ENCODE data around the gene MLC1.

MLC1 gene

GRCh38 chr22:50060441-50061140 is 24.6 kb downstream of the MLC1 start:
- Histone ChIP-seq H3K9ac (ENCODE audit: low read length in 5 of 5) (no peak overlapping the region), H3K9me3 (ENCODE audit: control insufficient read depth in 5 of 5, low read length in 5 of 5) (no peaks in the 10 kb centered on the region), H3K27me3 (ENCODE audit: control insufficient read depth in 5 of 5, insufficient read depth in 4 of 5, low read length in 5 of 5) (peaks cover 28 to 53% (median 39%) of the 10 kb centered on the region in 5 donors), H3K4me3 (ENCODE audit: low read depth in 1 of 5, low read length in 5 of 5) (no peak overlapping the region), H3K4me1 (ENCODE audit: control insufficient read depth in 5 of 5, insufficient read depth in 5 of 5, low read length in 5 of 5) (peaks cover 0 to 13% (median 12%) of the 10 kb centered on the region in 5 donors), H3K27ac (ENCODE audit: low read depth, low read length) (no peak overlapping the region), H3K36me3 (ENCODE audit: control insufficient read depth in 5 of 5, insufficient read depth in 5 of 5, low read length in 5 of 5) (no peaks in the 10 kb centered on the region)

DNA sequence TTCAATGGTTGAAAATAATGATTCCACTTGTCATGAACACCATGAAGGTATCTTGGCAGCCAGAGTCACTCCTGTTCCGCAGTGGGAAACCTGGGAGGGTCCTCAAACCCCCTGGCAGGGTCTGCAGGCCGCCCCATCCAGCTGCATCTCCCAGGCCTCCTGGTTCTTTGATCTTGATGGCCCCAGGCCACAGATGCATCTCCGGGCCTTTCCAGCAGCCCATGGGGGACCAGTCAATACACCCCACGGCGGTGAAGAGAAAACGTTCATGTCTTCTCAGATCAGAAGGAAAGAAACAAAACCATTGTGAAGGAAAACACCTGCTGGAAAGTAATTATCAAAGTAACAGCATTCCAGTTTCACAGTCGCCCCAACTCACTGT is 25.4 kb downstream of the MLC1 start:
- no peak overlapping the region for H3K9ac ChIP-seq (ENCODE audit: low read length in 5 of 5)
- H3K4me1 ChIP-seq (ENCODE audit: control insufficient read depth in 5 of 5, insufficient read depth in 5 of 5, low read length in 5 of 5): peaks cover 0 to 13% (median 12%) of the 10 kb centered on the region in 5 donors
- no peaks in the 10 kb centered on the region for H3K36me3 ChIP-seq (ENCODE audit: control insufficient read depth in 5 of 5, insufficient read depth in 5 of 5, low read length in 5 of 5)
- H3K9me3 ChIP-seq (ENCODE audit: control insufficient read depth in 5 of 5, low read length in 5 of 5): no peaks in the 10 kb centered on the region
- H3K4me3 ChIP-seq (ENCODE audit: low read depth in 1 of 5, low read length in 5 of 5): no peak overlapping the region
- H3K27me3 ChIP-seq (ENCODE audit: control insufficient read depth in 5 of 5, insufficient read depth in 4 of 5, low read length in 5 of 5): peaks cover 28 to 53% (median 39%) of the 10 kb centered on the region in 5 donors
- no peak overlapping the region for H3K27ac ChIP-seq (ENCODE audit: low read depth, low read length)

DNA sequence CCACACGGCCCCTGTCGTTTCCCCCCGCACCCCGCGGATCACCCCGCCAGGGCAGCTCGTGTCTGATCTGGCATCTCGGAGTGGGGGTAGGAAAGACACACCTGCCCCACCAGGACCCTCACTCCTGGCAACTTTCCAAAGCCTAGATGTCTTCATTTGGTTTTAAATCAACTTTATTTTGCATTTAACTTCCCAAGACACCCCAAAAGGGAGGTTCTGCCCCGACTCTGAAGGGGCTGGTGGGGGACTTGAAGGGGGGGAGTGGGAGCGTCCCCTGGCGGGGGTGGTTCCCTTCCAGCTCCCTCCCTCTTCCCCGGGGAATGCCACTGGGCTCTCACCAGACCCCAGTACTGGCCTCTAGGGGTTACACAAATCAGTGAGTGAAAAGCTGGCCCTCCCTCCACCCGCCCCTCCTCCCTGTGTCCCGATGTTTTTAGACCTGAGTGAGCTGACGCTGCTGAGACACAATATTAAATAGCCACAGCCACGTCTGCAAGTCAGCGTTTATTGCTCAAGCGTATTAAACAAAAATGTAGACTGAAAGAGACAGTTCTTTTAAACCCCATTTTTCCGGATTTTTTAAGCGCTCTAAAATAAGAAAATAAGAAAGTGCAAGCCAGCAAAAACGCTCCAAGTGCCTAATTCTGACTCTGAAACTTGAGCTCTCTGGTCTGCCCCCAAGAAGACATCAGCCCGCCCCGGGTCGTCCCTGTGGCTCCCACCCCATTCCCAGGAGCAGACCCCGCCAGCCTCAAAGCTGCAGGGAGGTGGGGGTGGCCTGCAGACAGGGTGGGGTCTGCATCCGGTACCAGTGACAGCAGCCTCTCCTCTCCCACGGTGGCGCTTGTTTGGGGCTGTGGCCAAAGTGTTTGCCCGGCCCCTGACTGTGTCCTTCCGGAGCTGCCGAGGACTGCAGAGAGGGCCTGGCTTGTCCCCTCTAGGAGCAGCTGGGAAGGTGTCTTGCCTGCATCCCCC is 26.0 kb downstream of the MLC1 start:
- Histone ChIP-seq H3K4me3 (ENCODE audit: low read depth in 1 of 5, low read length in 5 of 5) (no peak overlapping the region), H3K9ac (ENCODE audit: low read length in 5 of 5) (no peak overlapping the region), H3K36me3 (ENCODE audit: control insufficient read depth in 5 of 5, insufficient read depth in 5 of 5, low read length in 5 of 5) (no peaks in the 10 kb centered on the region), H3K9me3 (ENCODE audit: control insufficient read depth in 5 of 5, low read length in 5 of 5) (peaks cover 0 to 3% (median 1%) of the 10 kb centered on the region in 5 donors), H3K27me3 (ENCODE audit: control insufficient read depth in 5 of 5, insufficient read depth in 4 of 5, low read length in 5 of 5) (peaks cover 28 to 49% (median 35%) of the 10 kb centered on the region in 5 donors), H3K27ac (ENCODE audit: low read depth, low read length) (no peak overlapping the region), H3K4me1 (ENCODE audit: control insufficient read depth in 5 of 5, insufficient read depth in 5 of 5, low read length in 5 of 5) (peaks cover 0 to 13% (median 12%) of the 10 kb centered on the region in 5 donors)

- Histone ChIP-seq H3K9me3 (ENCODE audit: control insufficient read depth in 5 of 5, low read length in 5 of 5) (peaks cover 3 to 12% (median 8%) of the 10 kb centered on the region in 5 donors), H3K27ac (ENCODE audit: low read depth, low read length) (no peak within 1 kb of the TSS), H3K27me3 (ENCODE audit: control insufficient read depth in 5 of 5, insufficient read depth in 4 of 5, low read length in 5 of 5) (peaks cover 27 to 46% (median 33%) of the 10 kb centered on the region in 5 donors), H3K4me3 (ENCODE audit: low read depth in 1 of 5, low read length in 5 of 5) (no peak within 1 kb of the TSS), H3K36me3 (ENCODE audit: control insufficient read depth in 5 of 5, insufficient read depth in 5 of 5, low read length in 5 of 5) (no peaks in the 10 kb centered on the region), H3K9ac (ENCODE audit: low read length in 5 of 5) (no peak within 1 kb of the TSS), H3K4me1 (ENCODE audit: control insufficient read depth in 5 of 5, insufficient read depth in 5 of 5, low read length in 5 of 5) (peaks cover 0 to 13% (median 12%) of the 10 kb centered on the region in 5 donors)
Measured at GRCh38 chr22:50058061-50058905, 26.9 kb downstream of the MLC1 start, which contains the start of gene TTLL8. Gene TTLL8 (minus strand): TSS chr22:50058298.

GRCh38 chr22:50057278-50058060 is 27.8 kb downstream of the MLC1 start:
- no peak overlapping the region for H3K9ac ChIP-seq (ENCODE audit: low read length in 5 of 5)
- H3K27me3 ChIP-seq (ENCODE audit: control insufficient read depth in 5 of 5, insufficient read depth in 4 of 5, low read length in 5 of 5): peaks cover 23 to 41% (median 33%) of the 10 kb centered on the region in 5 donors
- H3K9me3 ChIP-seq (ENCODE audit: control insufficient read depth in 5 of 5, low read length in 5 of 5): peaks cover 3 to 19% (median 15%) of the 10 kb centered on the region in 5 donors
- H3K4me1 ChIP-seq (ENCODE audit: control insufficient read depth in 5 of 5, insufficient read depth in 5 of 5, low read length in 5 of 5): peaks cover 0 to 13% (median 12%) of the 10 kb centered on the region in 5 donors
- no peaks in the 10 kb centered on the region for H3K36me3 ChIP-seq (ENCODE audit: control insufficient read depth in 5 of 5, insufficient read depth in 5 of 5, low read length in 5 of 5)
- H3K27ac ChIP-seq (ENCODE audit: low read depth, low read length): no peak overlapping the region
- H3K4me3 ChIP-seq (ENCODE audit: low read depth in 1 of 5, low read length in 5 of 5): no peak overlapping the region

GRCh38 chr22:50056214-50056972 is 28.8 kb downstream of the MLC1 start:
- Histone ChIP-seq H3K36me3 (ENCODE audit: control insufficient read depth in 5 of 5, insufficient read depth in 5 of 5, low read length in 5 of 5) (no peaks in the 10 kb centered on the region), H3K27me3 (ENCODE audit: control insufficient read depth in 5 of 5, insufficient read depth in 4 of 5, low read length in 5 of 5) (peaks cover 20 to 36% (median 33%) of the 10 kb centered on the region in 5 donors), H3K4me3 (ENCODE audit: low read depth in 1 of 5, low read length in 5 of 5) (no peak overlapping the region), H3K4me1 (ENCODE audit: control insufficient read depth in 5 of 5, insufficient read depth in 5 of 5, low read length in 5 of 5) (peaks cover 0 to 13% (median 12%) of the 10 kb centered on the region in 5 donors), H3K9ac (ENCODE audit: low read length in 5 of 5) (no peak overlapping the region), H3K9me3 (ENCODE audit: control insufficient read depth in 5 of 5, low read length in 5 of 5) (peaks cover 3 to 22% (median 19%) of the 10 kb centered on the region in 5 donors), H3K27ac (ENCODE audit: low read depth, low read length) (no peak overlapping the region)

GRCh38 chr22:50053861-50054260 is 31.4 kb downstream of the MLC1 start:
- Histone ChIP-seq H3K9ac (ENCODE audit: low read length in 5 of 5) (no peak overlapping the region), H3K27me3 (ENCODE audit: control insufficient read depth in 5 of 5, insufficient read depth in 4 of 5, low read length in 5 of 5) (peaks cover 0 to 18% (median 12%) of the 10 kb centered on the region in 5 donors)

DNA sequence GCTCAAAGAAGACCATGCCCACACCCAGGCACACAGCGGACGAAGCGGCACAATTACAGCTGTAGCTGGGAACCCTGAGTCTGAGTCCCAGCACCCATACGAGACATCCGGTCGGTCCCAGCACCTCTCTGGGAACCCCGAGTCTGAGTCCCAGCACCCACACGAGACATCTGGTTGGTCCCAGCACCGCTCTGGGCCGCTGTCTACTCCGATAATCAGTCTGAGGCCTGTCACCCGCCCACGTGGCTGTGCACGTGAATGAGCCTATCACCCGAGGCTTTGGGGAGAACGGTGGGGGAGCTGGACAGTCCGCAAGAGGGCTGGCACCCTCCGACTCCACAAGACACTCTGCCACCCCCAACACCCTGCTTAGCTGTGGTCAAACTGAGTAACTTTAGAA is 33.3 kb downstream of the MLC1 start:
- H3K36me3 ChIP-seq (ENCODE audit: control insufficient read depth in 5 of 5, insufficient read depth in 5 of 5, low read length in 5 of 5): no peaks in the 10 kb centered on the region
- no peak overlapping the region for H3K9ac ChIP-seq (ENCODE audit: low read length in 5 of 5)
- no peak overlapping the region for H3K4me3 ChIP-seq (ENCODE audit: low read depth in 1 of 5, low read length in 5 of 5)
- H3K9me3 ChIP-seq (ENCODE audit: control insufficient read depth in 5 of 5, low read length in 5 of 5): peaks cover 3 to 23% (median 20%) of the 10 kb centered on the region in 5 donors
- no peak overlapping the region for H3K27ac ChIP-seq (ENCODE audit: low read depth, low read length)
- H3K4me1 ChIP-seq (ENCODE audit: control insufficient read depth in 5 of 5, insufficient read depth in 5 of 5, low read length in 5 of 5): no peaks in the 10 kb centered on the region
- peaks cover 0 to 13% (median 9%) of the 10 kb centered on the region in 5 donors for H3K27me3 ChIP-seq (ENCODE audit: control insufficient read depth in 5 of 5, insufficient read depth in 4 of 5, low read length in 5 of 5)

More at GRCh38 chr22:50053861-50054260, 31.4 kb downstream of the MLC1 start:
- Histone ChIP-seq H3K4me1 (ENCODE audit: control insufficient read depth in 5 of 5, insufficient read depth in 5 of 5, low read length in 5 of 5) (peaks cover 0 to 6% (median 5%) of the 10 kb centered on the region in 5 donors), H3K36me3 (ENCODE audit: control insufficient read depth in 5 of 5, insufficient read depth in 5 of 5, low read length in 5 of 5) (no peaks in the 10 kb centered on the region), H3K27ac (ENCODE audit: low read depth, low read length) (no peak overlapping the region), H3K4me3 (ENCODE audit: low read depth in 1 of 5, low read length in 5 of 5) (no peak overlapping the region), H3K9me3 (ENCODE audit: control insufficient read depth in 5 of 5, low read length in 5 of 5) (peaks cover 3 to 23% (median 20%) of the 10 kb centered on the region in 5 donors)
